GM21529 (cell line): ENCODE measurements around the gene MAPKAP1.
A peak's percentile ranks its signal among the peaks of the same experiment; 100 is the strongest.
"Not testable (repeated sequence)": the region's sequence is repeated elsewhere in the genome, so short reads cannot be mapped to it uniquely, and the experiment has no call there.

Experiments used
- ATAC-seq: cut with Tn5 transposase; IDR thresholded peaks from one replicate; pipeline ENCODE4 v1.9.1; 2021; ENCODE audit not compliant: unreplicated experiment

Gene MAPKAP1

DNA sequence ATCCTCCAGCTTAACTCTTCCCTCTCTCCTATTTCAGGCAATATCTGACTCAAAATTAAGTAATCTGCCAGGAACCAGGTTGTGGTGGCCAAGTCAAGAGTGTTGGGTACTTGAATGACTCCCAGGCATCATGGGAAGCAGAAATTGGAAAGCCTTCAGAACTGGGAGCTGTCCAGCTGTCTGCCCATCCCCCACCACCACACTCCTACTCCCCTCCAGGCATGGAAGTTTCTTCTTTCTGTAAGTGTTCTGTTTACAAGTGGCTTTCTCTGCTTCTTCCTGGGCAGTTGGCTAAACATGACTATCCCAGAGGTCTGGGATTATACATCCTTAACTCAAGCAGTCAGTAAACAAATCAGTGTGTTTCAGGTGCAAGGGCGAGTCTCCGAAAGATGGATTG, 25.6 kb upstream of the MAPKAP1 start:
- ATAC-seq = no peak

DNA sequence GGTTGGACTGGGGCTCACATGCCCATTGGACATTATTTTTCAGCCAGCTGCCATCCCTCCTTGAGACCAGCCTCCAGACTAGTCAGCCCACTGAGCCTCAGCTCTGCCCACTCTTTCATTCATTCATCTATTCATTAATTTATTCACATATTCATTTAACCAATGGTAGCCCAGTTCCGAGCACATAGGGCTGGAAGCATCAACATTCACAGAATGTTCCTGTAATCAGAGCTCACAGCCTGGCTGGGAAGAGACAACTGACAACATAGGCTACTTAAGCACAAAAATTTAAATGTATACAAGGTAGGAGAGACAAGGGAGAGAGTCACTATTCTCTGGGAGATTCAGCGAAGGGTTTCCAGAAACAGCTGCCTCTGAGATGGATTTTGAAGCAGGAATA, 23.2 kb upstream of the MAPKAP1 start:
- no peak for ATAC-seq

DNA sequence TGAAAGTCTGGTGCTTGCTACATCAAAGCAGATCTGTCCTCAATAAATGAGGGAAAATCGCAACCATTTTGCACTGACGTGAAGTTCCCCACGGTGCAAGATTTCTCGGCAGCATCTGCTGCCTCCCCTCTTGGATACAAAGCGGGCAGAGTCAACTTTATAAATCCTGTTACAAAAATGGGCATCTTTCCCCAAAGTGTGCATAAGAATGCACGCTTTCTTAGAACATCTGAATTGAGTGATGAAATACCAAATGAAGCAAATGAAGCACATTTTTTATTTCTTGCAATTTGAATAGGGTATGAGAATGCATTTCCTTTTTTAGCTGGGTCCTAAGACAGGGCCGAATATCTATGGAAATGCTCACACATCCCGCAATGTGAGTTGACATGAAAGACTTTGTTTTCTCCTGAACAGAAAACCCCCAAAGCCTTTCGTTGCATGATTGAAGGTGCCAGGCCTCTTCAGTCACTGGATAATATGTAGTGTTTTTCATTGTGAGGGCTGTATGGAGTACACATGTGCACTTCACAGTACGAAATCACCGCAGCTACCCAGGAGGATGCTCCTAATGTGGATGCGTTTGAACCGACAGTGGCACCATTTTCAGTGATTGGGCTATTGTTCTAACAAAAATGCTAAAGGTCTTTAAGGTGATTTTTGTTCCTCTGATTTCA, 19.6 kb upstream of the MAPKAP1 start:
- ATAC-seq = no peak

DNA sequence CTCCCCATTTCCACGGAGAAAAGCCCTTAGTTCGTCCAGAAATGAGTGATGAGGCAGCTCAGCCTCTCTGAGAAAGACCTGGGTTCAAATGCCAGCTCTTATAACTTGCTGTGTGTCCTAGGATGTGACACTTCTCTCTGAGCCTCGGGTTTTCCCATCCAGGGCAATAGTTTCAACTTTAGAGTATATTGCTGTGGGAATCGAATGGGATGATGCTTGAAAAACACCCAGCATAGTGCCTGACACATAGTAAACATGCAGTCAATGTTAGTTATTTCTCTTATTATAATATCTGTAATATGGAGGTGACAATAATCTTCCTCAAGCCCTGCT, 430 bp upstream of the MAPKAP1 start:
- peak; percentile 15 for ATAC-seq

DNA sequence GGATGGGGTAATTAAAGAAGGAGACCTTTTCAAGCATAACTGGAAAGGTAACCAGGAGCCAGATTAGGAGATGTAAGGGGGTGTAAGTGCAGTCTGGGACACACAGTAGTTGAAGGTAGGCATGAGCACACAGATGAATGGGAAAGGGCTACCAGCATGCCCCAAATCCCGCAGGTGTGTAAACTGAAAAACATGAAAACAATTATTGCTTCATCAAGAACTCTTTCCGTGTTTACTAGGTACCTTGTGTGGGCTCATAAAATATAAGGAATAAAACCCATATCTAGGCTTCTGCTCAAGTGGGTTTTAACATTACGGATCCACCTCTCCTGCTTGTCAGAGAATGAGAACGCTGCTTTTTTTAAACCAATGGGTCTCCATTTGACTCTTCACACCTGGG, 1.1 kb downstream of the MAPKAP1 start:
- ATAC-seq = no peak

DNA sequence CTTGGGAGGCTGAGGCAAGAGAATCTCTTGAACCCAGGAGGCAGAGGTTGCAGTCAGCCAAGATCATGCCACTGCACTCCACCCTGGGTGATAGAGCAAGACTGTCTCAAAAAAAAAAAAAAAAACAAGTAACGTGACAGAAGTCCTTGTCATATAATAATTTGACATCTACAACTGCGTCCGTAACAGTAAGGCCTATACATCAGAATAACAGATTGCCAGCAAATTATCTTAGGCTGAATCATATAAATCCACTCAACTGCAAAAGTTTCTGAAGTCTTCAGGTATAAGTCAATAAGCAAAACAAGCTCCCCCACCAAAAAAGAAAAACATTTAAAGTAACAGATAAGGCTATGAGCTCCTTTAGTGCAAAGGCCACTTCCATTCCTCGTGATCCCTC, 3.3 kb downstream of the MAPKAP1 start:
- no peak for ATAC-seq

DNA sequence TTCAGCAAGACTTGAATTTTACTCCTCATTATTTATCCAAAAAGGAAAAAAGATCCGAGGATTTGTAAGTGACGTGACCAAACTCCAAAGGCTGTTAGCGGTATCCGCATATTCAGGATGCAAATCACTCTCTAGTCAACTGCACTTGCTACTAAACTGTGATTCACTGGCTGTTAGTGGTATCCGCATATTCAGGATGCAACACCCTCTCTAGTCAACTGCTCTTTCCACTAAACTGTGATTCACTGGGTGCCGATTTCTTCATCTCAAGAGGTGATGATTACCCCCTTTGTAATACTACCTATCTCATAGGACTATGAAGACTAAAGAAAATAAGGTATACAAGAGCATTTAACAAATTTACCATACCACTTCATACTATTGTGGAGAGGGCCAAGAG, 5.7 kb downstream of the MAPKAP1 start:
- ATAC-seq = peak; percentile 51

DNA sequence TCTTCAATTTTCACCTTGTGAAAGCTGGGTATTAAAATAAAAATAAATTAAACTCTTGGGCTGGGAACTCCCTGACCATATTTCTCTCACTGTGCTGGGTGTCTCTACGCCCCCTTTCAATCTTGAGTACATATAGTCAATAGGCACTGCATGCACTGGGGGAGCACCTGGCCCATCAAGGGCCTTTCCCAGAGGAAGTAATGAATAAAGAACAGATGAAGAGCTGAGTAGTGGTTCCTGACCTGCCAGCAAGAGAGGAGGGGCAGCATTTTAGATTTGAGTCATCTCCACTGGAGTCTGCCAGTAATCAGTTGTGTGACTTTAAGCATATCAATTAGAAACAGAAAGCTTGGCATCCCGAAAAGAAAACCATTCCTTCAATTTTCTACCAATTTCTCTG, 6.2 kb downstream of the MAPKAP1 start:
- peak; percentile 80 for ATAC-seq

- no peak for ATAC-seq
Measured at GRCh38 chr9:125699870-125700269, 7.1 kb downstream of the MAPKAP1 start.

DNA sequence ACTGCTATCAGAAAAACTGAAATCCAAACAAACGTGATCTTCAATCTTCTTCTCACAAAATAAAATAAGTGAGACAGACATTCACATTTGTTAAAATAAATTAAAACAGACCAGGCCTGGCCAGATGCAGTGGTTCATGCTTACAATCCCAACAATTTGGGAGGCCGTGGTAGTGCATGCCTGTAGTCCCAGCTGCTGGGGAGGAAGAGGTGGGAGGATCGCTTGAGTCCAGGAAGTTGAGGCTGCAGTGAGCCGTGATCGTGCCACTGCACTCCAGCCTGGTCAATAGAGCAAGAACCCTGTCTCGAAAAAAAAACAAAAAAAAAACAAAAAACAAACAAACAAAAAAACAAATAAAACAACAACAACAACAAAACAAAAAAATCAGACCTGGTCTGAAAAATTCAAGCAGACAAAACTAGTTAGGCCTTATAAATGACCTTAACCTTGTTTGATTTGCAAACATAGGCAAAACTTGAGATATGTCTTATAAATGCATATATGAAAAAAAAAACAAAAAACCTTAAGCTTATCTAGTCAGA, 10.8 kb downstream of the MAPKAP1 start:
- ATAC-seq = no peak

- ATAC-seq = not testable (repeated sequence)
Measured at GRCh38 chr9:125695548-125695947, 11.5 kb downstream of the MAPKAP1 start.

DNA sequence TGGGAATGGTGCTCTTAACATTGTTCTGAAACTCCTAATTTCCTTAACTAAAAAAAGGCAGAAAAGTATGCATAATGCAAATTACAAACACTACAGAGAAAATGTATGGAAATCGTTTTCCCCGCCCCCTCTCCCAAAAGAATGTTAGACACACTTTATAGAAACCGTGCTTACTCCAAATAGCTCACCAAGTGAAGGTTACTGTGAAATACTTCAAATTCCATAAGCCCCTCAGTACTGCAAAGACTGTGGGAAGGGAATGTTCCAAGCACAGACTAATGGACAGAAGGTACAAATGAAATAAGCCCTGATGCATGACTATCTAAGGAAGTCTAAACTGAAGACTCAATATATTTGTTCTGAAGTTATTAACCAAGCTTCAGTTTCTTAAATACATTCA, 12.5 kb downstream of the MAPKAP1 start:
- no peak for ATAC-seq

DNA sequence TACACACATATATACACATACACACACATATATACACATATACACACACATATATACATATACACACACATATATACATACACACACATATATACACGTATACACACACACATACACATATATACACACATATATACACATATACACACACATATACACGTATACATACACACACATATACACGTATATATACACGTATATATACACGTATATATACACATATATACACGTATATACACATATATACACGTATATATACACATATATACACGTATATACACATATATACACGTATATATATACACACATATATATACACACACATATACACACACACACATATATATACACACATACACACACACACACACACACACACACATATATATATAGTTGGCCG, 13.5 kb downstream of the MAPKAP1 start:
- ATAC-seq = not testable (repeated sequence)

GRCh38 chr9:125691869-125692268, 15.1 kb downstream of the MAPKAP1 start:
- ATAC-seq = no peak

- no peak for ATAC-seq
Measured at GRCh38 chr9:125690679-125691078, 16.3 kb downstream of the MAPKAP1 start.

- no peak for ATAC-seq
Measured at GRCh38 chr9:125687163-125687863, 19.7 kb downstream of the MAPKAP1 start.

GRCh38 chr9:125685167-125685566, 21.8 kb downstream of the MAPKAP1 start:
- no peak for ATAC-seq

GRCh38 chr9:125683486-125683885, 23.5 kb downstream of the MAPKAP1 start:
- ATAC-seq = no peak

DNA sequence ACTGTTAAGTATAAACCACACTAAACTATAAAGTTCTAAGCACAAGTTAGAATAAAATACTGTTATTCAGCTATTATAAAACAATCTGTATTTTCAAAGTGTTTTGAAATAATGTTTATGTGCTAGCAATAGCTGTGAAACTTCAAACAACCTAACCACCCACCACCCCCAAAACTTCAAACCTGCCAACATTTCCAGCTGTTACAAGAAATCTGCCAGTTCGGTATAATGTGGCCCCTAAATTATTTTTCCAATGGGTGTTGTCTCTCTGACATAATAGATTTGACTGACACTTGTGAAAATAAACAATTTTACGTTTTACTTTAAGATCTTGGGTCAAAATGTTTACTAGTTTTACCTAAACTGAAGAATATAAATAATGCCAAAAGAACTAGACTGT, 24.7 kb downstream of the MAPKAP1 start:
- no peak for ATAC-seq

- ATAC-seq = no peak
Measured at GRCh38 chr9:125681657-125682056, 25.4 kb downstream of the MAPKAP1 start.

GRCh38 chr9:125681086-125681622, 25.9 kb downstream of the MAPKAP1 start:
- no peak for ATAC-seq

GRCh38 chr9:125680445-125680844, 26.6 kb downstream of the MAPKAP1 start:
- no peak for ATAC-seq
